CD14-positive monocyte (primary cell): ENCODE data around the gene TNIK. TPM values are rescaled to one million over a fixed set of nuclear protein-coding genes. Genes with fewer than 3 reads are reported as not detected.

Source experiments
- DNase-seq, 3 donors: peaks; one replicate each; pipeline ENCODE4 v3.0.0-alpha.2; 2011 to 2022
- H2AFZ ChIP-seq: 2 replicates; pipeline ENCODE4 v1.6.0; 2012; ENCODE audit warnings: mild to moderate bottlenecking, low read depth, low read length, inconsistent platforms; ENCODE audit not compliant: insufficient read depth, poor library complexity, severe bottlenecking
- H3K27ac ChIP-seq, 2 donors: 1 replicate in 1 of 2; 2 replicates in 1 of 2; pipeline ENCODE4 v1.5.1; 2012 to 2013; ENCODE audit warnings: low read length in 2 of 2, control low read depth in 1 of 2, inconsistent platforms in 1 of 2, low read depth in 1 of 2, mild to moderate bottlenecking in 1 of 2
- H3K27me3 ChIP-seq, 2 donors: one replicate each; pipeline versions ENCODE4 v1.6.0 to v1.6.1; 2011 to 2013; ENCODE audit warnings: low read length in 2 of 2; ENCODE audit not compliant: control insufficient read depth in 2 of 2, insufficient read depth in 2 of 2
- H3K36me3 ChIP-seq, 2 donors: replicated peaks in 1 of 2; 1 replicate in 1 of 2; 2 replicates in 1 of 2; pipeline versions ENCODE4 v1.5.1 to v1.6.1; 2012 to 2013; ENCODE audit warnings: low read length in 2 of 2, control low read depth in 1 of 2, inconsistent platforms in 1 of 2, mild to moderate bottlenecking in 1 of 2; ENCODE audit not compliant: insufficient read depth in 2 of 2, control insufficient read depth in 1 of 2
- H3K4me1 ChIP-seq, 2 donors: 1 replicate in 1 of 2; 2 replicates in 1 of 2; pipeline versions ENCODE4 v1.5.1 to v1.6.1; 2012 to 2013; ENCODE audit warnings: low read length in 2 of 2, control low read depth in 1 of 2, inconsistent platforms in 1 of 2, mild to moderate bottlenecking in 1 of 2, moderate library complexity in 1 of 2; ENCODE audit not compliant: insufficient read depth in 2 of 2, control insufficient read depth in 1 of 2
- H3K4me2 ChIP-seq: replicated peaks from 2 replicates; pipeline ENCODE3; 2012; ENCODE audit warnings: low read length, moderate library complexity, mild to moderate bottlenecking; ENCODE audit not compliant: poor library complexity, severe bottlenecking; ENCODE audit errors: extremely low read depth
- H3K4me3 ChIP-seq, 3 experiments: fragments of 200-600 bp in 1 of 3; sonication (generic) in 1 of 3; replicated peaks in 1 of 3; 1 replicate in 2 of 3; 2 replicates in 1 of 3; pipeline ENCODE4 v1.5.1; 2011 to 2013; ENCODE audit warnings: low read length in 3 of 3, mild to moderate bottlenecking in 3 of 3, control low read depth in 2 of 3, low read depth in 2 of 3, inconsistent platforms in 1 of 3, moderate library complexity in 1 of 3
- H3K79me2 ChIP-seq: 2 replicates; pipeline ENCODE4 v1.6.0; 2012; ENCODE audit warnings: mild to moderate bottlenecking, control low read depth, inconsistent platforms, low read length, moderate library complexity; ENCODE audit not compliant: insufficient read depth
- H3K9ac ChIP-seq: 2 replicates; pipeline ENCODE4 v1.6.0; 2017; ENCODE audit warnings: low read length, mild to moderate bottlenecking; ENCODE audit not compliant: insufficient read depth, poor library complexity, severe bottlenecking
- H3K9me3 ChIP-seq, 2 donors: replicated peaks in 1 of 2; 1 replicate in 1 of 2; 2 replicates in 1 of 2; pipeline versions ENCODE4 v1.5.1 to v1.6.1; 2012 to 2013; ENCODE audit warnings: low read length in 2 of 2, control low read depth in 1 of 2; ENCODE audit not compliant: control insufficient read depth in 1 of 2, insufficient read depth in 1 of 2
- H4K20me1 ChIP-seq: 2 replicates; pipeline ENCODE4 v1.6.0; 2012; ENCODE audit warnings: mild to moderate bottlenecking, low read length, control low read depth, moderate library complexity; ENCODE audit not compliant: insufficient read depth
- H3K27ac Mint-ChIP-seq, 7 donors: one replicate each; pipeline ENCODE4 v1.8.0; 2020; ENCODE audit warnings: mild to moderate bottlenecking in 7 of 7, mixed read lengths in 7 of 7, moderate library complexity in 6 of 7, inconsistent platforms in 2 of 7
- H3K27me3 Mint-ChIP-seq, 3 donors: one replicate each; pipeline ENCODE4 v1.8.0; 2021 to 2022; ENCODE audit warnings: low read depth in 3 of 3, mild to moderate bottlenecking in 3 of 3, mixed read lengths in 3 of 3, moderate library complexity in 3 of 3, inconsistent platforms in 1 of 3
- H3K36me3 Mint-ChIP-seq, 2 donors: one replicate each; pipeline ENCODE4 v1.8.0; 2020; ENCODE audit warnings: mixed read lengths in 2 of 2, inconsistent platforms in 1 of 2, mild to moderate bottlenecking in 1 of 2
- H3K4me1 Mint-ChIP-seq: one replicate; pipeline ENCODE4 v1.8.0; 2020; ENCODE audit warnings: mild to moderate bottlenecking, mixed read lengths
- H3K4me3 Mint-ChIP-seq, 2 donors: one replicate each; pipeline ENCODE4 v1.8.0; 2020; ENCODE audit warnings: mild to moderate bottlenecking in 2 of 2, mixed read lengths in 2 of 2, moderate library complexity in 1 of 2
- H3K9me3 Mint-ChIP-seq, 7 donors: one replicate each; pipeline ENCODE4 v1.8.0; 2020 to 2022; ENCODE audit warnings: mixed read lengths in 7 of 7, mild to moderate bottlenecking in 6 of 7, moderate library complexity in 6 of 7, inconsistent platforms in 2 of 7
- CTCF ChIP-seq: fragments of 200-600 bp; IDR thresholded peaks from one replicate; pipeline ENCODE4 v1.8.0; 2022; ENCODE audit warnings: antibody characterized with exemption, mild to moderate bottlenecking
- WGBS: methylation state at CpG from one replicate; pipeline ENCODE4 v1.1.5; 2013; ENCODE audit warnings: missing lambda C conversion rate; ENCODE audit not compliant: insufficient coverage; 5-methylcytosine and 5-hydroxymethylcytosine counted together
- intact Hi-C, 2 donors: fragments of 100-400 bp; cut with micrococcal nuclease; formaldehyde crosslinking; loops; one replicate each; pipeline versions ENCODE4 v1.15.0 to v1.15.1; 2023
- polyA plus RNA-seq, 3 donors: library from polyadenylated mRNA; depleted of rRNA in 1 of 3; unstranded in 2 of 3; stranded (reverse) in 1 of 3; fragments of 300-500 nt in 2 of 3; fragments of >200 nt in 1 of 3; fragmentation: Illumina TruSeq in 2 of 3; gene quantifications; 1 replicate in 2 of 3; 2 replicates in 1 of 3; pipeline ENCODE4 v1.2.3, GENCODE V29; 2012 to 2021

Gene TNIK
- polyA plus RNA-seq, 3 donors: 0.36 to 1.8 (median 0.75) TPM

GRCh38 chr3:171445620-171446204 is 14.5 kb downstream of the TNIK start:
- Histone ChIP-seq H3K27me3 (no peaks in the 10 kb centered on the region), H3K27ac (no peak overlapping the region), H3K4me2 (no peak overlapping the region), H4K20me1 (no peaks in the 10 kb centered on the region), H3K79me2 (no peaks in the 10 kb centered on the region), H3K4me1 (no peaks in the 10 kb centered on the region), H2AFZ (no peak overlapping the region), H3K36me3 (no peaks in the 10 kb centered on the region), H3K9me3 (no peaks in the 10 kb centered on the region), H3K9ac (no peak overlapping the region), H3K4me3 (no peak overlapping the region)
- intact Hi-C loops: no loop called here
- no peaks in the 10 kb centered on the region for H3K9me3 Mint-ChIP-seq
- H3K27me3 Mint-ChIP-seq: no peaks in the 10 kb centered on the region
- H3K36me3 Mint-ChIP-seq: no peaks in the 10 kb centered on the region
- no peaks in the 10 kb centered on the region for H3K4me1 Mint-ChIP-seq
- TF ChIP-seq CTCF: no peak
- H3K27ac Mint-ChIP-seq: no peak overlapping the region
- H3K4me3 Mint-ChIP-seq: no peak overlapping the region
- 89% methylated on average over 3 of the region's 6 CpGs for WGBS
- no peak for DNase-seq

- Histone ChIP-seq H4K20me1 (no peaks in the 10 kb centered on the region), H3K79me2 (no peaks in the 10 kb centered on the region), H2AFZ (no peak overlapping the region), H3K9ac (no peak overlapping the region), H3K4me1 (no peaks in the 10 kb centered on the region), H3K4me2 (no peak overlapping the region), H3K27ac (no peak overlapping the region), H3K27me3 (no peaks in the 10 kb centered on the region), H3K4me3 (no peak overlapping the region), H3K36me3 (no peaks in the 10 kb centered on the region), H3K9me3 (no peaks in the 10 kb centered on the region)
- no peak overlapping the region for H3K27ac Mint-ChIP-seq
- intact Hi-C loops: no loop called here
- H3K36me3 Mint-ChIP-seq: no peaks in the 10 kb centered on the region
- no peak for DNase-seq
- no peak overlapping the region for H3K4me3 Mint-ChIP-seq
- H3K9me3 Mint-ChIP-seq: peaks cover 0 to 2% (median 0%) of the 10 kb centered on the region in 7 donors
- H3K4me1 Mint-ChIP-seq: no peaks in the 10 kb centered on the region
- TF ChIP-seq CTCF: no peak
- no CpG with 5 or more reads among the region's 3 CpGs for WGBS
- peaks cover 0 to 2% (median 0%) of the 10 kb centered on the region in 3 donors for H3K27me3 Mint-ChIP-seq
Observed at GRCh38 chr3:171444001-171444690, 16.1 kb downstream of the TNIK start.
